SK-N-MC (cell line): ENCODE results near the gene TLE7.

ENCODE experiments used
- DNase-seq: peaks from one replicate; pipeline ENCODE4 v3.0.0-alpha.2; 2011; ENCODE audit warnings: low read depth, low spot score
- H3K27ac ChIP-seq: fragments of 200-600 bp; sonication (generic); 2 replicates; pipeline ENCODE4 v1.5.1; 2016; ENCODE audit warnings: mixed run types
- H3K36me3 ChIP-seq: fragments of 200-600 bp; sonication (generic); 2 replicates; pipeline ENCODE4 v1.6.1; 2017; ENCODE audit warnings: antibody characterized with exemption, low read length, mixed read lengths; ENCODE audit not compliant: insufficient read depth
- H3K4me3 ChIP-seq: fragments of 200-600 bp; sonication (generic); 2 replicates; pipeline ENCODE4 v1.5.1; 2016
- H3K9ac ChIP-seq: fragments of 200-600 bp; sonication (generic); 2 replicates; pipeline ENCODE4 v1.8.0; 2017; ENCODE audit warnings: mixed run types, mixed read lengths; ENCODE audit not compliant: insufficient read length
- H3K9me3 ChIP-seq: fragments of 200-600 bp; sonication (generic); 2 replicates; pipeline ENCODE4 v1.6.1; 2017; ENCODE audit warnings: low read depth, mild to moderate bottlenecking, antibody characterized with exemption, low read length, moderate library complexity, mixed read lengths
- EZH2 ChIP-seq: fragments of 200-600 bp; sonication (generic); IDR thresholded peaks from one replicate; pipeline ENCODE4 v1.6.1; 2017; ENCODE audit warnings: antibody characterized with exemption
- FOXP2 ChIP-seq: optimal IDR thresholded peaks from 2 replicates; pipeline ENCODE3; 2011; ENCODE audit warnings: mild to moderate bottlenecking, moderate library complexity; ENCODE audit not compliant: insufficient read depth; ENCODE audit errors: extremely low read length, control extremely low read depth
- POLR2AphosphoS5 ChIP-seq: IDR thresholded peaks from 2 replicates; pipeline ENCODE4 v1.6.1; 2012; ENCODE audit warnings: mild to moderate bottlenecking, low read depth, low read length, borderline replicate concordance

Gene TLE7

DNA sequence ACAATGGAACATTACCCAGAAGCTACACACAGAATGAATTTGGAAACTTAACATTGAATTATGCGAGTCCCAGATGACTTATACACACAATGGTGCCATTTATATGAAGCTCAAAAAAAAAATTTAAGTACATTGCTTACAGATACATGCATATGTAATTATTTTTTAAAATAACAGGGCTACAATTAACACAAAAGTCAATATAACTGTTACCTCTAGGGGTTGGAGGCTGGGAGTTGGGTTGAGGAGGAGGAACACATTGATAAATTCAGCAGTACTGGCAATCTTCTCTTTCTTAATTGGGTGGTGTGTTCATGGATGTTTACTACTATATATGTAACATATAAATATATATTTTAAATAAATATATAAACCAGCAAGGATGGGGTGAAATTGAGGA lies 19.1 kb upstream of the TLE7 start:
- no peak overlapping the region for H3K27ac ChIP-seq
- no peak for TF ChIP-seq POLR2AphosphoS5
- TF ChIP-seq EZH2, result no peak
- no peak for TF ChIP-seq FOXP2
- DNase-seq, result no peak
- peak overlapping the region; percentile 88 for H3K4me3 ChIP-seq
- H3K36me3 ChIP-seq, result no peaks in the 10 kb centered on the region
- no peaks in the 10 kb centered on the region for H3K9me3 ChIP-seq
- H3K9ac ChIP-seq, result no peak overlapping the region

DNA sequence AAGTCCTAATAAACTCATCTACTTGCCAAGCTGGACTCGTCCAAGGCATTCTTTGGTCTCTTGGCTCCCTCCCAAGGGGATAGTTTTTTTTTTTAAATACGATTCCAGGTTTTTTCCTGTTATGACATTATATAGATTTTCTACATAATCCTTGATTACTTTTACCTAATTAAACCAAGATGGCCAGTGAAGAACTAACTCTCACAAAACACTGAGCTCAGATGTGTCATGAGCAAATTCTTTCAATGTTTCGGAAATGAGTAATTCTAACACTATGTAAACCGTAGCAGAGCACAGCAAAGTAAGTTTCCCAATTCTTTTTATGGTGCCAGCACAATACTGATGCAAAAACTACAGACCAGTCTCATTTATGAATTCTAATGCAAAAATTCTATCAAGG lies 18.4 kb upstream of the TLE7 start:
- TF ChIP-seq EZH2 (no peak), FOXP2 (no peak), POLR2AphosphoS5 (no peak)
- Histone ChIP-seq H3K9ac (no peak overlapping the region), H3K4me3 (no peak overlapping the region), H3K9me3 (no peaks in the 10 kb centered on the region), H3K27ac (no peak overlapping the region), H3K36me3 (no peaks in the 10 kb centered on the region)
- no peak for DNase-seq

GRCh38 chr16:71459510-71459909 lies 17.7 kb upstream of the TLE7 start:
- no peak for TF ChIP-seq EZH2
- TF ChIP-seq POLR2AphosphoS5, result no peak
- no peak for TF ChIP-seq FOXP2
- Histone ChIP-seq H3K27ac (no peak overlapping the region), H3K9me3 (no peaks in the 10 kb centered on the region), H3K4me3 (no peak overlapping the region), H3K36me3 (no peaks in the 10 kb centered on the region), H3K9ac (no peak overlapping the region)
- DNase-seq, result no peak

GRCh38 chr16:71456801-71457200 lies 14.9 kb upstream of the TLE7 start:
- DNase-seq, result no peak
- Histone ChIP-seq H3K9ac (no peak overlapping the region), H3K36me3 (peaks cover 11% of the 10 kb centered on the region; the same call in 1 of the 2 replicates), H3K4me3 (no peak overlapping the region), H3K9me3 (no peaks in the 10 kb centered on the region), H3K27ac (no peak overlapping the region)
- no peak for TF ChIP-seq POLR2AphosphoS5
- TF ChIP-seq FOXP2, result no peak
- TF ChIP-seq EZH2, result no peak

GRCh38 chr16:71453036-71453435 lies 11.2 kb upstream of the TLE7 start:
- Histone ChIP-seq H3K36me3 (peaks cover 40% of the 10 kb centered on the region), H3K9me3 (peaks cover 10% of the 10 kb centered on the region; the same call in 1 of the 2 replicates), H3K27ac (no peak overlapping the region), H3K9ac (no peak overlapping the region), H3K4me3 (no peak overlapping the region)
- no peak for TF ChIP-seq FOXP2
- no peak for TF ChIP-seq EZH2
- TF ChIP-seq POLR2AphosphoS5, result no peak
- DNase-seq, result no peak

GRCh38 chr16:71449020-71449419 lies 7.2 kb upstream of the TLE7 start:
- no peak for TF ChIP-seq FOXP2
- TF ChIP-seq EZH2, result no peak
- no peak for TF ChIP-seq POLR2AphosphoS5
- Histone ChIP-seq H3K27ac (no peak overlapping the region), H3K9me3 (peaks cover 10% of the 10 kb centered on the region; the same call in 1 of the 2 replicates), H3K9ac (no peak overlapping the region), H3K4me3 (no peak overlapping the region), H3K36me3 (peaks cover 41% of the 10 kb centered on the region)
- DNase-seq, result no peak

DNA sequence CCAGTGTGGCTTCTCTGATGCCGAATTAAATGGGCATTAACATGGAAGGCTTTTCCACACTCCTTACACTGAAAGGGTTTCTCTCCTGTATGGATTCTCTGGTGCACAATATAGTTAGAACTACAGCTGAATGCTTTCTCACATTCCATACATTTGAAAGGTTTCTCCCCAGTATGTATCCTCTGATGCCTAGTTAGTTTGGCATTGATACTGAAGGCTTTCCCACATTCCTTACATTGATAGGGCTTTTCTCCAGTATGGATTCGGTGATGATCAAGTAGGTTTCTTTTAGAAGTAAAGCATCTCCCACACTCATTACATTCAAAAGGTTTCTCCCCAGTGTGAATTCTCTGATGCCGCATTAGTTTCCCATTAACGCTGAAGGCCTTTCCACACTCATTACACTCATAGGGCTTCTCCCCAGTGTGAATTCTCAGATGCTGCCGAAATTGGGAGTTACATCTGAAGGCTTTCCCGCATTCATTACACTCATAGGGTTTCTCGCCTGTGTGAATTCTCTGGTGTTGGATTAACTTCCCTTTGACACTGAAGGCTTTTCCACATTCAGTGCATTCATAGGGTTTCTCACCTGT lies 6.5 kb upstream of the TLE7 start:
- H3K9ac ChIP-seq, result no peak overlapping the region
- H3K36me3 ChIP-seq, result peaks cover 41% of the 10 kb centered on the region
- TF ChIP-seq POLR2AphosphoS5, result no peak
- TF ChIP-seq EZH2, result no peak
- no peak for TF ChIP-seq FOXP2
- no peak for DNase-seq
- H3K27ac ChIP-seq, result no peak overlapping the region
- H3K4me3 ChIP-seq, result no peak overlapping the region
- peaks cover 10% of the 10 kb centered on the region; the same call in 1 of the 2 replicates for H3K9me3 ChIP-seq

- Histone ChIP-seq H3K9ac (no peak overlapping the region), H3K36me3 (peaks cover 7% of the 10 kb centered on the region), H3K27ac (no peak overlapping the region), H3K9me3 (no peaks in the 10 kb centered on the region), H3K4me3 (no peak overlapping the region)
- TF ChIP-seq EZH2 (no peak), FOXP2 (no peak), POLR2AphosphoS5 (no peak)
- DNase-seq, result no peak
Measured at GRCh38 chr16:71443714-71444113, 1.9 kb upstream of the TLE7 start.
